Nephron progenitor cell (in vitro differentiated cells): ENCODE measurements around the gene INPP5F.
A peak's percentile ranks its signal among the peaks of the same experiment; 100 is the strongest.

Experiments used
- DNase-seq: peaks from one replicate; pipeline ENCODE4 v3.0.0; 2021
- H3K27ac Mint-ChIP-seq: 2 replicates; pipeline ENCODE4 v1.8.0; 2021; ENCODE audit warnings: mild to moderate bottlenecking, moderate library complexity, mixed read lengths
- H3K27me3 Mint-ChIP-seq: 2 replicates; pipeline ENCODE4 v1.8.0; 2021; ENCODE audit warnings: mild to moderate bottlenecking, low read depth, mixed read lengths; ENCODE audit not compliant: poor library complexity
- H3K36me3 Mint-ChIP-seq: 2 replicates; pipeline ENCODE4 v1.8.0; 2021; ENCODE audit warnings: low read depth, mixed read lengths
- H3K4me1 Mint-ChIP-seq: 2 replicates; pipeline ENCODE4 v1.8.0; 2021; ENCODE audit warnings: mixed read lengths
- H3K4me3 Mint-ChIP-seq: 2 replicates; pipeline ENCODE4 v1.8.0; 2021; ENCODE audit warnings: mild to moderate bottlenecking, moderate library complexity, mixed read lengths
- H3K9me3 Mint-ChIP-seq: 2 replicates; pipeline ENCODE4 v1.8.0; 2021; ENCODE audit warnings: mild to moderate bottlenecking, moderate library complexity, mixed read lengths
- TF ChIP-seq, protein P1 (sequence below): fragments of 200-600 bp; sonication (generic); IDR thresholded peaks from 2 replicates; pipeline ENCODE4 v1.5.0; 2021; ENCODE audit warnings: antibody characterized with exemption

INPP5F gene

DNA sequence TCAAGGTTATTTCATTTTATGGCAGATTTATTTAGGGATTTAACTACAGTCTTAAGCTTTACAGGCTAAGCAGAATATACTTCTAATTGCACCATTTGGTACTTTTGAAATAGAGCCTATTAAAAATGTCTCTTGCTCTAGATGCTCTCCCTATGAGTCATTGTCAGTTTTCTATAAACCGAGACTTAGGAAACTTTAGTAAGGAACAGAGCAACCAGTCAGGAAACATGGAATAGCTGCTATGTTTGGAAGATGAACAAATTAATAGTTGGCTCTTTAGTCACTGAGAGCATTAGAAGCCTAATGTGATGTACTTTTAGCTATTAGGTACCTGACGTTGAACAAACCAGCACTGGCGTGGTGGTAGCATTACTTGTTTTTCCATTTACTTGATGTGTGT is 35.3 kb downstream of the INPP5F start:
- no peak for DNase-seq
- TF ChIP-seq, protein P1, sequence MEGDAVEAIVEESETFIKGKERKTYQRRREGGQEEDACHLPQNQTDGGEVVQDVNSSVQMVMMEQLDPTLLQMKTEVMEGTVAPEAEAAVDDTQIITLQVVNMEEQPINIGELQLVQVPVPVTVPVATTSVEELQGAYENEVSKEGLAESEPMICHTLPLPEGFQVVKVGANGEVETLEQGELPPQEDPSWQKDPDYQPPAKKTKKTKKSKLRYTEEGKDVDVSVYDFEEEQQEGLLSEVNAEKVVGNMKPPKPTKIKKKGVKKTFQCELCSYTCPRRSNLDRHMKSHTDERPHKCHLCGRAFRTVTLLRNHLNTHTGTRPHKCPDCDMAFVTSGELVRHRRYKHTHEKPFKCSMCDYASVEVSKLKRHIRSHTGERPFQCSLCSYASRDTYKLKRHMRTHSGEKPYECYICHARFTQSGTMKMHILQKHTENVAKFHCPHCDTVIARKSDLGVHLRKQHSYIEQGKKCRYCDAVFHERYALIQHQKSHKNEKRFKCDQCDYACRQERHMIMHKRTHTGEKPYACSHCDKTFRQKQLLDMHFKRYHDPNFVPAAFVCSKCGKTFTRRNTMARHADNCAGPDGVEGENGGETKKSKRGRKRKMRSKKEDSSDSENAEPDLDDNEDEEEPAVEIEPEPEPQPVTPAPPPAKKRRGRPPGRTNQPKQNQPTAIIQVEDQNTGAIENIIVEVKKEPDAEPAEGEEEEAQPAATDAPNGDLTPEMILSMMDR, result no peak
- no peaks in the 10 kb centered on the region for H3K4me1 Mint-ChIP-seq
- H3K27ac Mint-ChIP-seq, result no peak overlapping the region
- H3K9me3 Mint-ChIP-seq, result no peaks in the 10 kb centered on the region
- no peak overlapping the region for H3K4me3 Mint-ChIP-seq
- peaks cover 12% of the 10 kb centered on the region for H3K36me3 Mint-ChIP-seq
- peaks cover 2% of the 10 kb centered on the region for H3K27me3 Mint-ChIP-seq

DNA sequence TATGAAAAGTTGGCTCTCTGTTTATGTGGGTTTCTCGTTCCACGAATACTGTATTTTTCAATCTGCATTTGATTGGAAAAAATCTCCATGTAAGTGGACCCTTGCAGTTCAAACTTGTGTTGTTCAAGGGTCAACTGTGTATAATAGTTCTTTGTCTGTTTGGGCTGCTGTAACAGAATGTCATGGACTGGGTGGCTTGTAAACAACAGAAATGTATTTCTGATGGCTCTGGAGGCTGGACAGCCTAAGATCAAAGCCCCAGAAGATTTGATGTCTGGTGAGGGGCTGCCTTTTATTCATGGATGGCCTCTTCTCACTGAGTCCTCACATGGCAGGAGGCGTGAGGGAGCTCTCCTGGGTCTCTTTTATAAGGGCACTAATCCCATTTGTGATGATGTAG is 36.2 kb downstream of the INPP5F start:
- no peak for DNase-seq
- TF ChIP-seq, protein P1, result no peak
- Mint-ChIP-seq H3K36me3 (peaks cover 12% of the 10 kb centered on the region), H3K4me3 (no peak overlapping the region), H3K9me3 (no peaks in the 10 kb centered on the region), H3K27ac (no peak overlapping the region), H3K27me3 (peaks cover 2% of the 10 kb centered on the region), H3K4me1 (no peaks in the 10 kb centered on the region)

DNA sequence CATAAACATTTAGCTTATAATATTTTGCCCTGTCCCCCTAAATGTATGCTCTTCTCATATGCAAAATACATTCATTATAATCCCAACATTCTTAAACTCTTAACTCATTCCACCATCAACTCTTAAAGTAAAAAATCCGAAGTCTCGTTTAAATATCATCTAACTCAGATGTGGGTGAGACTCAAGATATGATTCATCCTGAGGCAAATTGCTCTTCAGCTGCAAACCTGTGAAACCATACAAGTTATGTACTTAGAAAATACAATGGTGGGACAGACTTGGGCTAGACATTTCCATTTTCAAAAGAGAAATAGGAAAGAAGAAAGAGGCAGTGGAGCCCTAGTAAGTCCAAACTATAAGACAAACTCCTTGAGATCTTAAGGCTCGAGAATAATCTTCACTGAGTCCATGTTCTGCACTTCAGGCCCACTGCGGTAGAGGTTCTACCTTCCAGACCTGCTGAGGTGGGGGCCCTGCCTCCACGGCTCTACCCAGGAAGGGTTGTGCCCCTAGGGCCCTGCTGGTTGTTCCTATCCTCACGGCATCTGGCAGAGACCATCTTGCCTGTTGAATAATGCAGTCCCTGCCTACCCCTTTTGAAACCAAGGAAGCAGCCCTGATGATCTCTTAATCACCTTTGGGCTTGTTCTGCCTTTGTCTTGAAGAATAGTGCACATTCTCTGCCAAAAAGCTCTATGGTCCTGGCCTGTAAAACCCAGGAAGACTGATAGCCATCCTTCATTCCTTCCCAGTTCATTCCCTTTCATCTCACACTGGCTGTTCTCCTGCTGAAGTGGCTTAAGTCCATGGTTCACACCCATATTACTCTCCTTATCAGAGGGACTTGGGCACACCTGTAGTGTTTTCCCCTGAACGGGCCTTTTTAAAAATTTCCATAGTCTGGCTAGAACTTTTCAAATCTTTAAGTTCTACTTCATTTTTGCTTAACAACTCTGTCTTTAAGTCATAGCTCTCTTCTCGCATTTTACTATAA is 37.3 kb downstream of the INPP5F start:
- Mint-ChIP-seq H3K4me3 (no peak overlapping the region), H3K4me1 (peaks cover 2% of the 10 kb centered on the region), H3K27me3 (peaks cover 2% of the 10 kb centered on the region), H3K9me3 (no peaks in the 10 kb centered on the region), H3K36me3 (peaks cover 8% of the 10 kb centered on the region), H3K27ac (peak overlapping the region; percentile 23)
- TF ChIP-seq, protein P1, result no peak
- no peak for DNase-seq

DNA sequence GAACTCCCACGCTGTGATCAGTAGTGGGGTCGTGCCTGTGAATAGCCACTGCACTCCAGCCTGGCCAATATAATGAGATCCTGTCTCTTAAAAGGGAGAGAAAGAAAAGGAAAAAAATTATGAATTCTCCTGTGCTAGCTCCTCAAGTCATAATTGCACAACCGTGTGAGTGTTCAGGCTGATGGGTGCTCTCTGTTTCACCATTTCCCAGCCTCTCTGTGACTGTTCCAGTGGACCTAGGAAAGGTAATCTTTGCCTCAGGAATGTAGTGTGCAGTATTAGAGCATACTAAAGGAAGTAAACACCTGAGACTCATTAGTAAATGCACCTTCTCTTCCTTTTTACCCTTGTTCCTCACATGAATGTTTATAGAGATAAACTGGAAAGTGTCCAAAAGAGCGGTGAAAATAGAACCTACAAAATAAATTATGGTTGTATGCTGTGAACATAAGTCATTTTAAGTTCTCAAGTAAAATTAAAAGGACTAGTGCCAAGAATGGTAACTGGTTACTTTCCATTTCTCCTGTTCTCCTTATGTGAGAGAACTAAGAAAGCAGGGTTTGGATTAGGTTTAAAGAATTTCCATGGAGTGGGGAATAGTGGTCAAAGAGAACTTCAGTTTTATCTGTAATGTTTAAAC is 42.7 kb downstream of the INPP5F start:
- DNase-seq, result no peak
- H3K36me3 Mint-ChIP-seq, result peaks cover 19% of the 10 kb centered on the region
- H3K9me3 Mint-ChIP-seq, result no peaks in the 10 kb centered on the region
- TF ChIP-seq, protein P1, result no peak
- H3K4me3 Mint-ChIP-seq, result no peak overlapping the region
- H3K4me1 Mint-ChIP-seq, result peaks cover 5% of the 10 kb centered on the region
- H3K27me3 Mint-ChIP-seq, result no peaks in the 10 kb centered on the region
- peak overlapping the region; percentile 41 for H3K27ac Mint-ChIP-seq

DNA sequence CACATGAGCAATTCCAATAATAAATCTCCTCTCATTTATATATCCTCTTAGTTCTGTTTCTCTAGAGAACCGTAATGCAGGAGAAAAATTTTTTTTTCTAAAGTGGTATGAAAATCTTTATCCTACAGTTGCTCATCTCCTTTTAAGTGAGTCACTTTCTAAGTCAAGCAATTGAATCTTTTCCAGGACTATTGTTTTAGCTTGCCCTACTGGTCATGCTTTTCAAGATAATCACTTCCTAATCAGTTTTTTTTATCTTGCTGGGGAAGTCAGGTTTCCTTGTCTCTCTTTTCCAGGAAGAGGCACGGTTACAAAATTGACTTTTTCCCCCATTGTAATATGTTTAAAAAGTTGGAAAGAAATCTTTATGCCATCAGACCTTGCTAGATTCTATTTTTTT is 44.0 kb downstream of the INPP5F start:
- Mint-ChIP-seq H3K27ac (peak overlapping the region; percentile 34), H3K27me3 (no peaks in the 10 kb centered on the region), H3K4me3 (no peak overlapping the region), H3K36me3 (peaks cover 21% of the 10 kb centered on the region), H3K4me1 (peaks cover 5% of the 10 kb centered on the region), H3K9me3 (no peaks in the 10 kb centered on the region)
- no peak for DNase-seq
- TF ChIP-seq, protein P1, result no peak
